G401.6 (cell line): Measurements from ENCODE around the gene NCOA5.
"Not testable (repeated sequence)": the region's sequence is repeated elsewhere in the genome, so short reads cannot be mapped to it uniquely, and the experiment has no call there.

Source experiments
- FAIRE-seq: peaks from 2 replicates; lab custom pipeline; 2012; peaks lifted over from hg19 to GRCh38; lab: Jason Lieb, UNC

NCOA5 gene

DNA sequence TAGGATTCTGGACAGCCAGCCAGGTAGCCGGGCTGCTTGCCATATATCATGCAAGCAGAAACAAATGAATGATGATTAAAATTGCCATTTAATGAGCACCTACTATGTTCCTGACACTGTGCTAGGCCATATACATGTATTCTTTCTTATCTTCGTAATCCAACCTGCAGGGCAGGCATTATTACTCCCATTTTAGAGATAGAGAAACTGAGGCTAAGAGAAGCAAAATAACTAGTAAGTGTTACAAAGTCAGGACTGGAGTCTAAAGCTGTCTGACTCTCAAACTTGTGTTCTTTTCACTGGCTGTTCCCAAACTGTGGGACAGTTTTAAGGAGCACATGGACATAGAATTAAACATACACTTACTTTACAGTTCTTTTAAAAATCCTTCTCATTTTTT is 30.4 kb upstream of the NCOA5 start:
- FAIRE-seq = no peak

DNA sequence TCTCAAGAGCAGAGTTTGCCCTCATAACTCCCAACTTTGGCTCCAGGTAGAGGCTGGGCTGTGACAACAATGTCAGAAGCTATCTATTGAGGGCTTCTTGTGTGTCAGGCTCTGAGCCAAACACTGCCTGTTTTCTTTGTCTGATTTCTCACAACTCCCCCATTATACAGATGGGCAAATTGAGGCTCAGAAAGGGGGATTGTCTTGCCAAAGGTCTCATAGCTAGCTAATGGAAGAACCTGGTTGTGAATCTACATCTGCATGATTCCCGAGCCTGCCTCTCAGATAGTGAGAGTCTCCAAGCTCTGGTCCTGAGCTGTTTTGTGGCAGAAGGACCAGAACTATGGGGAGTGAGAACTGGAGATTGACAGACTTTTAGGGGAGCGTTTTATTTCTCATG is 29.8 kb upstream of the NCOA5 start:
- FAIRE-seq = no peak

GRCh38 chr20:46119028-46119546 is 29.3 kb upstream of the NCOA5 start:
- no peak for FAIRE-seq

GRCh38 chr20:46118481-46119020 is 28.8 kb upstream of the NCOA5 start:
- FAIRE-seq = no peak

DNA sequence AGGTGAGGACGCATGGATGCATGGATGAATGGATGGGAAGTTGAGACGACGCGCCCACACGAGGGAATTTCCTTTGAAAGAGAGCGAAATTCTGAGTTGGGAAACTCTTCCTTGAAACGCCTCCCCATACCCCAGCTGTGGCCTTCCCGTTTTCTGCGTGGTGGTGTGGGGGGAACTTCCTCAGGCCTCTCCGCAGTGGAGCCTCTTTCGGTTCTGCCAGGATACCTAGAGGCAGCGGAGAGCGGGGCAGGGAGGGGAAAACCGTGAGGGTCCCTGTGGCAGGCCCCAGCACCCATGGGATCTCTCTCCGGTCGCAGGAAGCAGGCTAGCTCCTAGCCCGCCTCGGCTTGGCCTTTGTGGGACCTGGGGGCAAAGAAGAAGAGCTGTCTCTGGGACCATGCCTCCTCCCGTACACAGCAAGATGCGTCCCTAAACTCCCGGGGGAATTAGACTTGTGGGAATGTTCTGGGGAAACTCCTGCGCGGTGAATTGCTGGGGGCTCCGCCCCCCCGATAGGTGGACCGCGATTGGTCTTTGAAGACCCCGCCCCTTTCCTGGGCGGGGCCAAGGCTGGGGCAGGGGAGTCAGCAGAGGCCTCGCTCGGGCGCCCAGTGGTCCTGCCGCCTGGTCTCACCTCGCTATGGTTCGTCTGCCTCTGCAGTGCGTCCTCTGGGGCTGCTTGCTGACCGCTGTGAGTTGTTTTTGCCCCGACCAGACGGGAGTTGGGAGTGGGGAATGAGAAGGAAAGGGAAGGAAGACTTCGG is 28.1 kb upstream of the NCOA5 start, which contains the start of gene CD40:
Gene CD40, plus strand, starts transcription at position 611 of the 764 bp plus-strand sequence. Its CDS starts 30 bp downstream, at position 641.
- FAIRE-seq = no peak

- FAIRE-seq = no peak
Observed at GRCh38 chr20:46114449-46114848, 24.7 kb upstream of the NCOA5 start.

DNA sequence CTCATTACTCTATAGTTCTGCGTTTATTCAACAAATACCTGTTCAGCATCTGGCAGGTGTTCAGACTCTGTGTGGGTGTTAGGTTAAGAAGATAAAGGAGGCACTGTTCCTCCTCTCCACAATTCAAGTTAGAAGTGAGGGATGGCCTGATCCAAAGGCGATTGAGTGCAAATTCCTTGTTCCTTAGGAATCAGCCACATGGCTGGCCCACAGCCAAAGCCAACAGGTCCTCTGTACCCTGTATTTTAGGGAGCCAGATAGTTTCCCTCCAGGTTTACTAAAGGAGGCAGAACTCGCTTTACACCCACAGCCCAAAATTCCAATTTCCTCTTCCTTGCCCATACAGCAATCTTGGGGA is 23.3 kb upstream of the NCOA5 start:
- FAIRE-seq = no peak

GRCh38 chr20:46112430-46113112 is 22.8 kb upstream of the NCOA5 start:
- no peak for FAIRE-seq

- no peak for FAIRE-seq
Observed at GRCh38 chr20:46111836-46112212, 22.1 kb upstream of the NCOA5 start.

DNA sequence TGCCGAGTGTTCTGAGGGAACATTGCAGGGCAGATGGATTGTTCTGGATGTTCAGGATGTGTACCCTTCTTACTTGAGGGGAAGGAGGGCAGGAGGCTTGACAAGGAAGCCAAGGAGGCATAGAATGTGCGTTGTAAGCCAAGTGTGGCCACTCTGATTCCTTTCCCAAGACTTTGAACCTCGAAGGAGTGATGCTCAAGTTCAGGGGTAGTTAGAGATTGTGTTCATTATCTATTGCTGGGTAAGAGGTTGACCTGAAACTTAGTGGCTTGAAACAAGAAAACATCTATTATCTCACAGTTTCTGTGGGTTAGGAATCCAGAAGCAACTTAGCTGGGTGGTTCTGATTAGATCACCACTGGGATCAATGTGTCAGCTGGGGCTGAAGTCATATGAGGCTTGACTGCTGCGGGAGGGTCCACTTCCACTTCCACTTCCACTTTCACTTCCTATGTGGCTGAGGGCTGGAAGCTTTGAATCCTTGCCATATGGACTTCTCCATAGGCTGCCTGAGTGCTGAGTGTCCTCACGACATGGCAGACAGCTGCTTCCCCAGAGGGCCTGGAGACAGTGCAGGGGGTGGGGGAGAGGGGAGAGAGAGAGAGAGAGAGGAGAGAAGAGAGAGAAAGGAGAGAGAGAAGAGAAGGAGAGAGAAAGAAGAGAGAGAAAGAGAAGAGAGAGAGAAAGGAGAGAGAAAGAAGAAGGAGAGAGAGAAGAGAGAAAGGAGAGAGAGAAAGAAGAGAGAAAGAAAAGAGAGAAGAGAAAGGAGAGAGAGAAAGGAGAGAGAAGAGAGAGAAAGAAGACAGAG is 21.5 kb upstream of the NCOA5 start:
- FAIRE-seq = no peak

DNA sequence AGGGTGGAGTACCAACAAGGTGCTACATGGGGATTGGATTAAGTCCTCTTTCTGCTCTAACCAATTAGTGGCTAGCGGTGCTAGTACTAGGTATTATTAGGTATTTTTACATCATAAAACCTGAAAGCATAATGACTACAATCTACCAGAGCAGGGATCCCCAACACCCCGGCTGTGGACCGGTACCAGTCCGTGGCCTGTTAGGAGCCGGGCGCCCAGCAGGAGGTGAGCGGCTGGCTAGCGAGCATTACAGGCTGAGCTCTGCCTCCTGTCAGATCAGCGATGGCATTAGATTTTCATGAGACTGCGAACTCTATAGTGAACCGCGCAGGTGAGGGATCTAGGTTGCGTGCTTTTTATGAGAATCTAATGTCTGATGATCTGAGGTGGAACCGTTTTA is 19.2 kb upstream of the NCOA5 start:
- no peak for FAIRE-seq

GRCh38 chr20:46108435-46108841 is 18.7 kb upstream of the NCOA5 start:
- FAIRE-seq = no peak

GRCh38 chr20:46107061-46107460 is 17.3 kb upstream of the NCOA5 start:
- FAIRE-seq = no peak

DNA sequence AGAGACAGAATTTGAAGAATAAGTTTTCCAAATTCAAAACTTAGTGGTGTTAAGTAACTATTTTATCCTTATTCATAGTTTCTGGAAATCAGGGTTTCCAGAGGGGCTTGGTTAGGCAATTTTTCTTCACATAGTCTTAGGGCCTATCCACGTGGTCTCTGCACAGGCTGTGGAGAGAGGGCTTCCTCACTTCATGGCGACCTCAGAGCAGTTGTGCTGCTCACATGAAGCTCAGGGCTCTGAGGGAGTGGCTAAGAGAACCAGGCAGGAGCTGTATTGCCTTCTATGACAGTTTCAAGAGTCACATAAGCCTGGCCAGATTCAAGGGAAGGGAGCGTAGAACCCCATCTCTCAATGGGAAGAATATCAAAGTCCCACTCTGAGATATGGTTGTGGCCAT is 14.5 kb upstream of the NCOA5 start:
- no peak for FAIRE-seq

DNA sequence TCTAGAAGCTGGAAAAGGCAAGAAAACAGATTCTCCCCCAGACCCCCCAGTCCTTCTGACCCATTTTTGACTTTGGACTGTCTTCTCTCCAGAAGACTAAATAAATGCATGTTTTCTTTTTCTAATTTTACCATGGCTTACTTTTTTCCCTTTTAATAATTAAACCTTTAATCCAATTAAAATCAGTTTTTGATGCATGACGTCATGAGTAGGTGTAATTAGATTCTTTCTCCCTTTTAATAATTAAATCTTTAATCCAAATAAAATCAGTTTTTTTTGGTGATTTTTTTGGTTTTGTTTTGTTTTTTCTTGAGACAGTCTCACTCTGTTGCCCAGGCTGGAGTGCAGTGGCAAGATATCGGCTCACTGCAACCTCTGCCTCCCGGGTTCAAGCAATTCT is 13.2 kb upstream of the NCOA5 start:
- FAIRE-seq = no peak

- no peak for FAIRE-seq
Observed at GRCh38 chr20:46101957-46102356, 12.2 kb upstream of the NCOA5 start.

DNA sequence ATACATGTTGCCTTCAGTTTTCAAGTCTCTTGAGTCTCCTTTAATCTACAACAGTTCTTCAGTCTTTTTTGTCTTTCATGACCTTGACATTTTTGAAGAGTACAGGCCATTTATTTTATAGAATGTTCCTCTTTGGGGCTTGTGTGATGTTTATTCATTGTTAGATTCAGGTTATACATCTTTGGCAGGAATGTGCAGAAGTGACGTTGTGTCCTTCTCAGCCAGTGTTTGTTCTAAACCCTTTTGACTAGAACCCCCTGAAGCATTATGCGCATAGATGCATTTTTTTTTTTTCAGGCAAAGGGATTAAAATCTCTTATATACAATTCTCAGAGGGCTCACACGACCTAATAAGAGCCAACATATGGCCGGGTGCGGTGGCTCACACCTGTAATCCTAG is 11.2 kb upstream of the NCOA5 start:
- FAIRE-seq = no peak

DNA sequence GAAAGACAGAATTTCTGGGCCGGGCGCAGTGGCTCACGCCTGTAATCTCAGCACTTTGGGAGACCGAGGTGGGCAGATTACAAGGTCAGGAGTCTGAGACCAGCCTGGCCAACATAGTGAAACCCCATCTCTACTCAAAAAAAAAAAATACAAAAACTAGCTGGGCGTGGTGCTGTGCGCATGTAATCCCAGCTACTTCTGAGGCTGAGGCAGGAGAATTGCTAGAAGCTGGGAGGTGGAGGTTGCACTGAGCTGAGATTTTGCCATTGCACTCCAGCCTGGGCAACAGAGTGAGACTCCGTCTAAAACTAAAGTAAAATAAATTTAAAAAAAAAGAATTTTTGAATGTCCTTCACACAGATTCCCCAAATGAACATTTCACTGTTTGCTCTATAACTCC is 10.7 kb upstream of the NCOA5 start:
- not testable (repeated sequence) for FAIRE-seq

- FAIRE-seq = no peak
Observed at GRCh38 chr20:46099491-46100287, 9.9 kb upstream of the NCOA5 start.

DNA sequence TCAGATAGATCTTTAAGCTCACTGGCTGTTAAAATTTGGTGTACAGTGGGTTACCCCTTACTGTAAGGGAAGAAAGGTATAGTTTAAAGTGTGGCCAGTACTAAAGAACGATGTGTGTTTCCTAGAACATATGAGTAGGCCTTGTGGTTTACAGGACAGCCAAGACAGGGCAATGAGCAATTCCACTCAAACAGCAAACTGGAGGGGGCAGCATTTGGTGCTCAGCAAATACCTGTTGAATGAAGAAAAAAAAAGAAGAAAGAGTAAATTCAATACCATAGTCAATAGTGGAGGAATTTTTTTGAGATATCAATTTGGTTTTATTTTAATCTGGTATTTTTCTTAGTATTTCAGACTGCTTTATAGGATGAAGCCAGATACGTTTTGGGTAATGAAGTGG is 3.8 kb upstream of the NCOA5 start:
- FAIRE-seq = no peak

DNA sequence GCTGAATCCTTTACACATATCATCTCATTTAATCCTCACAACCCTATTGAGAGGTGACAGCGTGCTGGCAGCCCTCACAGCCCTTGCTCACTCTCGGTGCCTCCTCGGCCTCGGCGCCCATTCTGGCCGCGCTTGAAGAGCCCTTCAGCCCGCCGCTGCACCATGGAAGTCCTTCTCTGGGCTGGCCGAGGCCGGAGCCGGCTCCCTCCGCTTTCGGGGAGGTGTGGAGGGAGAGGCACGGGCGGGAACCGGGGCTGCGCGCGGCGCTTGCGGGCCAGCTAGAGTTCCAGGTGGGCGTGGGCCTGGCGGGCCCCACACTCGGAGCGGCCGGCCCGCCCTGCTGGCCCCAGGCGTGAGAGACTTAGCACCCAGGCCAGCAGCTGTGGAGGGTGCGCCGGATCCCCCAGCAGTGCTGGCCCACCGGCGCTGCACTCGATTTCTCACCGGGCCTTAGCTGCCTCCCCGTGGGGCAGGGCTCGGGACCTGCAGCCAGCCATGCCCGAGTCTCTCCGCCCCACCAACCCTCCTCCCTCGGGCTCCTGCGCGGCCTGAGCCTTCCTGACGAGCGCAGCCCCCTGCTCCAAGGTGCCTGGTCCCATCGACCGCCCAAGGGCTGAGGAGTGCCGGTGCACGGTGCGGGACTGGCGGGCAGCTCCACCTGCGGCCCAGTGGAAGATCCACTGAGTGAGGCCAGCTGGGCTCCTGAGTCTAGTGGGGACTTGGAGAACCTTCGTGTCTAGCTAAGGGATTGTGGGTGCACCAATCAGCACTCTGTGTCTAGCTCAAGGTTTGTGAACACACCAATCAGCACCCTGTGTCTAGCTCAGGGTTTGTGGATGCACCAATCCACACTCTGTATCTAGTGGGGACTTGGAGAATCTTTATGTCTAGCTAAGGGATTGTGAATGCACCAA is 2.1 kb upstream of the NCOA5 start:
- FAIRE-seq = not testable (repeated sequence)
